Measurements from ENCODE around the gene FNDC3B. TPM values are rescaled to one million over a fixed set of nuclear protein-coding genes. Genes with fewer than 3 reads are reported as not detected.
"Not testable (repeated sequence)": the region's sequence is repeated elsewhere in the genome, so short reads cannot be mapped to it uniquely, and the experiment has no call there.

The FNDC3B gene
- total and polyA plus RNA-seq, 2 donors, result 11.0 to 11.9 TPM

- no peak for DNase-seq (ENCODE audit: low read depth in 6 of 9, low spot score in 9 of 9)
- WGBS, result over 99% methylated on average over 3 of the region's 3 CpGs
- no peak overlapping the region for H3K4me3 ChIP-seq (ENCODE audit: low read length in 2 of 2)
- H3K4me1 ChIP-seq (ENCODE audit: control insufficient read depth in 2 of 2, insufficient read depth in 2 of 2, low read length in 2 of 2), result no peaks in the 10 kb centered on the region
- no peaks in the 10 kb centered on the region for H3K27me3 ChIP-seq (ENCODE audit: control insufficient read depth in 2 of 2, insufficient read depth in 1 of 2, low read length in 1 of 2)
- H3K9me3 ChIP-seq (ENCODE audit: control insufficient read depth in 2 of 2, insufficient read depth in 1 of 2, low read length in 1 of 2), result no peaks in the 10 kb centered on the region
- H3K36me3 ChIP-seq (ENCODE audit: control insufficient read depth in 2 of 2, insufficient read depth in 2 of 2, low read length in 1 of 2), result peaks cover 0 to 3% of the 10 kb centered on the region in 2 donors
- H3K27ac ChIP-seq (ENCODE audit: low read depth in 1 of 2, low read length in 1 of 2), result no peak overlapping the region
These were observed 325.7 kb downstream of the FNDC3B start for GRCh38 chr3:172365028-172365567.

DNA sequence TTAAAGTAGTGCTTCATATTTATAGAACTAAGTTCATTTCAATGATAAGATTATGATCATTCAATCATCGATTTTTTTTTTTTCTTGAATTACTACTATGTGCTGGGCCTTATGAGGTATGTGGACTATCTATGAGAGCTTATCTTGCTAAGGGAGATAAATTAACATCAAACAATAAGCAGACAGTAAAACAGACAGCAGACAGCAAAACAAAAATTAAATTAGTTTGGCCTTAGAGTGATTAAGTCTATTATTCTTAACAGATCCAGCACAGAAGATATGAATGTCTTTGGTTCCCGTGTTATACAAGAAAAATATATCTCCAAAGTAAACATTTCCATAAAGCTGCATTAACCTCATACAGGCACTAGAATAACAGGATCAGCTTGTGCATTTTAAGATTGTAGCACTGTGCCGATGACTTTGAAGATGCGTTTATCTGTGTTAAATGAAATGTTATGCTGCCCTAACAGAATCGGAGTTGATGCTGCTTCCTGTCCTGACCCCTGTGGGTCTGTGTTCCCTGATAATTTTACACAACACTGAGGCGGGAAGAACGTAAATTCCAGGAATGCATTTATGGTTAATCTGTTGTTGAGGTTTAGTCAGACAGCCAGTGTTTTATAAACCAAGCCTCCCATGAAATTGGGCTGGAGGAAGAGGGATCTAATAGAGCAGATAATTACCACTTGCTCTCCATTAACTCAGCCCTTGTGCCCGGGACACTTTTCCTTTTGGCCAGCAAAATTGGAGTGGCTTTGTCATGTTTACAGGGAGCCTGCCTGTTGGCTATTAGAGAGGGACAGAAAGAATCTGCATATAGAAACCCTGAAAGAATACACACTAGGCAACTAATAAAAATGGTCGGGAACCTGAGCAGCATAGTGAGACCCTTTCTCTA, 328.1 kb downstream of the FNDC3B start:
- H3K27ac ChIP-seq (ENCODE audit: low read depth in 1 of 2, low read length in 1 of 2), result no peak overlapping the region
- no peaks in the 10 kb centered on the region for H3K9me3 ChIP-seq (ENCODE audit: control insufficient read depth in 2 of 2, insufficient read depth in 1 of 2, low read length in 1 of 2)
- 96% methylated on average over 9 of the region's 9 CpGs for WGBS
- peaks cover 0 to 3% of the 10 kb centered on the region in 2 donors for H3K36me3 ChIP-seq (ENCODE audit: control insufficient read depth in 2 of 2, insufficient read depth in 2 of 2, low read length in 1 of 2)
- no peak for DNase-seq (ENCODE audit: low read depth in 6 of 9, low spot score in 9 of 9)
- H3K4me3 ChIP-seq (ENCODE audit: low read length in 2 of 2), result no peak overlapping the region
- no peaks in the 10 kb centered on the region for H3K27me3 ChIP-seq (ENCODE audit: control insufficient read depth in 2 of 2, insufficient read depth in 1 of 2, low read length in 1 of 2)
- H3K4me1 ChIP-seq (ENCODE audit: control insufficient read depth in 2 of 2, insufficient read depth in 2 of 2, low read length in 2 of 2), result no peaks in the 10 kb centered on the region

- 98% methylated on average over 5 of the region's 5 CpGs for WGBS
These were observed 329.2 kb downstream of the FNDC3B start for GRCh38 chr3:172368556-172368955.

GRCh38 chr3:172369590-172370259, 330.3 kb downstream of the FNDC3B start:
- H3K36me3 ChIP-seq (ENCODE audit: control insufficient read depth in 2 of 2, insufficient read depth in 2 of 2, low read length in 1 of 2), result no peaks in the 10 kb centered on the region
- 97% methylated on average over 9 of the region's 9 CpGs for WGBS

More at GRCh38 chr3:172368556-172368955, 329.2 kb downstream of the FNDC3B start:
- H3K27me3 ChIP-seq (ENCODE audit: control insufficient read depth in 2 of 2, insufficient read depth in 1 of 2, low read length in 1 of 2); H3K4me1 ChIP-seq (ENCODE audit: control insufficient read depth in 2 of 2, insufficient read depth in 2 of 2, low read length in 2 of 2); H3K9me3 ChIP-seq (ENCODE audit: control insufficient read depth in 2 of 2, insufficient read depth in 1 of 2, low read length in 1 of 2); H3K27ac ChIP-seq (ENCODE audit: low read depth in 1 of 2, low read length in 1 of 2); H3K4me3 ChIP-seq (ENCODE audit: low read length in 2 of 2); DNase-seq (ENCODE audit: low read depth in 6 of 9, low spot score in 9 of 9); H3K36me3 ChIP-seq (ENCODE audit: control insufficient read depth in 2 of 2, insufficient read depth in 2 of 2, low read length in 1 of 2): not testable (repeated sequence)

DNA sequence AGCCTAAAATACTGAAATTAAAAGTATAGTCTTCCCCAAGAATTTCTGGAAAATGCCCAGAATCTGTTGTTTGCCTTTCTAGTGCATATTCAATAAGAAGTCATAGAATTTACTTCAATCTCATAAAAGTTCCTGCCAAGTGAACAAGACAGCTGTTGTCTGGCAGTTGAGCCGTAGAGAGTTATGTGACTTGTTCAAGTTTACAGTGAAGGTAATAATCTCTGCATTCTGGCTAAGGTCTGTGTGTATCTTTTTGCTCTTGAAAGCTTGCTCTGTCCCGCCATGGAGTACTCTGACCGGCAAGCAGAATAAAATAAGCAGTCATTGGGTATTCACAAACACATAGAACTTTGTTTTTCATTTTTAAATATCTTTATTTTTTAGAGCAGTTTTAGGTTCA, 331.0 kb downstream of the FNDC3B start:
- Histone ChIP-seq H3K36me3 (ENCODE audit: control insufficient read depth in 2 of 2, insufficient read depth in 2 of 2, low read length in 1 of 2) (no peaks in the 10 kb centered on the region), H3K4me1 (ENCODE audit: control insufficient read depth in 2 of 2, insufficient read depth in 2 of 2, low read length in 2 of 2) (no peaks in the 10 kb centered on the region), H3K4me3 (ENCODE audit: low read length in 2 of 2) (no peak overlapping the region)

More at GRCh38 chr3:172369590-172370259, 330.3 kb downstream of the FNDC3B start:
- no peak overlapping the region for H3K4me3 ChIP-seq (ENCODE audit: low read length in 2 of 2)
- H3K27me3 ChIP-seq (ENCODE audit: control insufficient read depth in 2 of 2, insufficient read depth in 1 of 2, low read length in 1 of 2), result no peaks in the 10 kb centered on the region
- no peak for DNase-seq (ENCODE audit: low read depth in 6 of 9, low spot score in 9 of 9)
- no peak overlapping the region for H3K27ac ChIP-seq (ENCODE audit: low read depth in 1 of 2, low read length in 1 of 2)
- H3K9me3 ChIP-seq (ENCODE audit: control insufficient read depth in 2 of 2, insufficient read depth in 1 of 2, low read length in 1 of 2), result no peaks in the 10 kb centered on the region
- H3K4me1 ChIP-seq (ENCODE audit: control insufficient read depth in 2 of 2, insufficient read depth in 2 of 2, low read length in 2 of 2), result no peaks in the 10 kb centered on the region

DNA sequence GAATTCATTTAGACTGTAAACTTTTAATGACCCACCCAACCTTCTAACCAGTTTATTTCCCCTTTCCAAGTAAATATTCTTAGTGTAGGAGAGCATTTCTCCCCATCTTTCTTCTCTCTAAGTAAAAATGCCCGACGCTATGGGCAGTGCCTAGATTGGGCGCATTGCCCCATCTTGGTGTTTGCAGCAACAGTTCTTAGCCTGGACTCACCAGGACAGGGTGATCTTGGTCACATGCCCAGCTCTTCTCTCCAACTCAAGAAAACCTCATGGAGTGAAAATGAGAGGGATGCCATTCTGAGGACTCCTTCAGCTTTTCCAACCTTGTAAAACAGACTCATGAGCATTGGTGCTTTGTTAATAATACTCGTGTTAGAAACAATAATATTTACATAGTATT, 332.2 kb downstream of the FNDC3B start:
- no peaks in the 10 kb centered on the region for H3K36me3 ChIP-seq (ENCODE audit: control insufficient read depth in 2 of 2, insufficient read depth in 2 of 2, low read length in 1 of 2)

More for the DNA sequence above, 331.0 kb downstream of the FNDC3B start:
- Histone ChIP-seq H3K27me3 (ENCODE audit: control insufficient read depth in 2 of 2, insufficient read depth in 1 of 2, low read length in 1 of 2) (no peaks in the 10 kb centered on the region), H3K27ac (ENCODE audit: low read depth in 1 of 2, low read length in 1 of 2) (no peak overlapping the region), H3K9me3 (ENCODE audit: control insufficient read depth in 2 of 2, insufficient read depth in 1 of 2, low read length in 1 of 2) (no peaks in the 10 kb centered on the region)
- 97% methylated on average over 3 of the region's 3 CpGs for WGBS
- no peak for DNase-seq (ENCODE audit: low read depth in 6 of 9, low spot score in 9 of 9)

GRCh38 chr3:172372895-172373294, 333.5 kb downstream of the FNDC3B start:
- WGBS, result 95% methylated on average over 4 of the region's 4 CpGs
- Histone ChIP-seq H3K27ac (ENCODE audit: low read depth in 1 of 2, low read length in 1 of 2) (no peak overlapping the region), H3K9me3 (ENCODE audit: control insufficient read depth in 2 of 2, insufficient read depth in 1 of 2, low read length in 1 of 2) (no peaks in the 10 kb centered on the region), H3K27me3 (ENCODE audit: control insufficient read depth in 2 of 2, insufficient read depth in 1 of 2, low read length in 1 of 2) (no peaks in the 10 kb centered on the region), H3K4me1 (ENCODE audit: control insufficient read depth in 2 of 2, insufficient read depth in 2 of 2, low read length in 2 of 2) (no peaks in the 10 kb centered on the region), H3K4me3 (ENCODE audit: low read length in 2 of 2) (no peak overlapping the region), H3K36me3 (ENCODE audit: control insufficient read depth in 2 of 2, insufficient read depth in 2 of 2, low read length in 1 of 2) (no peaks in the 10 kb centered on the region)
- DNase-seq (ENCODE audit: low read depth in 6 of 9, low spot score in 9 of 9), result no peak

More for the DNA sequence above, 332.2 kb downstream of the FNDC3B start:
- no peaks in the 10 kb centered on the region for H3K4me1 ChIP-seq (ENCODE audit: control insufficient read depth in 2 of 2, insufficient read depth in 2 of 2, low read length in 2 of 2)
- H3K9me3 ChIP-seq (ENCODE audit: control insufficient read depth in 2 of 2, insufficient read depth in 1 of 2, low read length in 1 of 2), result no peaks in the 10 kb centered on the region
- 98% methylated on average over 4 of the region's 4 CpGs for WGBS
- H3K4me3 ChIP-seq (ENCODE audit: low read length in 2 of 2), result no peak overlapping the region
- DNase-seq (ENCODE audit: low read depth in 6 of 9, low spot score in 9 of 9), result no peak
- no peaks in the 10 kb centered on the region for H3K27me3 ChIP-seq (ENCODE audit: control insufficient read depth in 2 of 2, insufficient read depth in 1 of 2, low read length in 1 of 2)
- H3K27ac ChIP-seq (ENCODE audit: low read depth in 1 of 2, low read length in 1 of 2), result no peak overlapping the region

DNA sequence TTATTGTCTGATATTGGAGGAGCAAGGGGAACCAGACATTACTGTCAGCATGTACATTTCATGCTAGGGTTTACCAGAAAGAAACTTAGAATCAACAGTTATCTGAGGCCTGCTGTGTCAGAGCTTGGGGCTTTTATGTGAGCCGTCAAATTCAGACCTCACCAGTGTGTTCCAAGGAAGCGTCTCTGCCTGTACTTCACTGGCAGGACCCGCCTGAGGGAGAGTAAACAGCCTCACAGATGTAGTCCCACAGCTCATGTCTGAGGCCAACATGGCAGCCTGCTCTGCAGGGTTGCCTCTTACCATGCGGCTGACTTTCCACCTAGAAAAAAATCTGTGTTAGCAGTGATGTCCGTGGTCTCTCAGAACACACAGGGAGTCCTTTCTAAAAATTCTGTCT, 334.5 kb downstream of the FNDC3B start:
- Histone ChIP-seq H3K9me3 (ENCODE audit: control insufficient read depth in 2 of 2, insufficient read depth in 1 of 2, low read length in 1 of 2) (no peaks in the 10 kb centered on the region), H3K36me3 (ENCODE audit: control insufficient read depth in 2 of 2, insufficient read depth in 2 of 2, low read length in 1 of 2) (peaks cover 3 to 5% of the 10 kb centered on the region in 2 donors), H3K4me3 (ENCODE audit: low read length in 2 of 2) (no peak overlapping the region), H3K4me1 (ENCODE audit: control insufficient read depth in 2 of 2, insufficient read depth in 2 of 2, low read length in 2 of 2) (no peaks in the 10 kb centered on the region), H3K27me3 (ENCODE audit: control insufficient read depth in 2 of 2, insufficient read depth in 1 of 2, low read length in 1 of 2) (no peaks in the 10 kb centered on the region), H3K27ac (ENCODE audit: low read depth in 1 of 2, low read length in 1 of 2) (no peak overlapping the region)
- WGBS, result 97% methylated on average over 5 of the region's 5 CpGs
- no peak for DNase-seq (ENCODE audit: low read depth in 6 of 9, low spot score in 9 of 9)

Measured in thymus (tissue), 11 donors.